Activated CD8-positive, alpha-beta memory T cell treated with anti-CD3 and anti-CD28 coated beads for 4 hours (primary cell): ENCODE data around the gene ELMO3.

Experiments
- DNase-seq, 2 donors: peaks; one replicate each; pipeline ENCODE4 v3.0.0-alpha.2; 2020; ENCODE audit warnings: low read depth in 2 of 2

The ELMO3 gene

GRCh38 chr16:67199011-67199807 is at the start of gene ELMO3:
Gene ELMO3 (plus strand): TSS chr16:67199131. CDS start chr16:67199327, 196 bp downstream.
- no peak for DNase-seq

- no peak for DNase-seq
Measured at GRCh38 chr16:67149276-67150046, 49.5 kb upstream of the ELMO3 start.

- DNase-seq = peak in 1 of 2 donors; percentile 45
Measured at GRCh38 chr16:67150047-67150832, 48.7 kb upstream of the ELMO3 start.

GRCh38 chr16:67150833-67151396 is 48.0 kb upstream of the ELMO3 start, which contains the start of gene B3GNT9:
Gene B3GNT9 (minus strand): TSS chr16:67150998. CDS start chr16:67150485, 513 bp downstream.
- no peak for DNase-seq

- DNase-seq = no peak
Measured at GRCh38 chr16:67151431-67152097, 47.4 kb upstream of the ELMO3 start.

- no peak for DNase-seq
Measured at GRCh38 chr16:67154578-67155294, 44.2 kb upstream of the ELMO3 start.

- DNase-seq = peak; percentile 41 to 54
Measured at GRCh38 chr16:67155295-67156142, 43.4 kb upstream of the ELMO3 start.

- DNase-seq = no peak
Measured at GRCh38 chr16:67156143-67156844, 42.6 kb upstream of the ELMO3 start.

GRCh38 chr16:67157106-67157748 is 41.7 kb upstream of the ELMO3 start:
- no peak for DNase-seq

GRCh38 chr16:67157892-67158635 is 40.9 kb upstream of the ELMO3 start:
- DNase-seq = no peak

- DNase-seq = peak; percentile 51 to 68
Measured at GRCh38 chr16:67158637-67159600, 40.0 kb upstream of the ELMO3 start.

GRCh38 chr16:67161595-67162058 is 37.3 kb upstream of the ELMO3 start:
- no peak for DNase-seq

- no peak for DNase-seq
Measured at GRCh38 chr16:67162506-67163163, 36.3 kb upstream of the ELMO3 start.

- DNase-seq = no peak
Measured at GRCh38 chr16:67163164-67163998, 35.5 kb upstream of the ELMO3 start.

- DNase-seq = no peak
Measured at GRCh38 chr16:67163999-67164558, 34.9 kb upstream of the ELMO3 start.
